HFF-Myc (cell line): ENCODE measurements around the gene KMT5C.

Experiments
- DNase-seq: peaks from one replicate; pipeline ENCODE4 v3.0.0-alpha.2; 2011; ENCODE audit warnings: low read depth; ENCODE audit errors: extremely low read depth
- H3K4me3 ChIP-seq: replicated peaks from 2 replicates; pipeline ENCODE4 v1.5.1; 2011; ENCODE audit warnings: low read depth, mild to moderate bottlenecking, control low read depth, low read length
- TF ChIP-seq, protein P1 (sequence below): IDR thresholded peaks from 2 replicates; pipeline ENCODE4 v1.5.1; 2012; ENCODE audit warnings: mild to moderate bottlenecking, low read depth, low read length, control low read depth; ENCODE audit errors: missing control alignments

Gene KMT5C

GRCh38 chr19:55314396-55314795 lies 25.3 kb upstream of the KMT5C start:
- no peak overlapping the region for H3K4me3 ChIP-seq
- TF ChIP-seq, protein P1, sequence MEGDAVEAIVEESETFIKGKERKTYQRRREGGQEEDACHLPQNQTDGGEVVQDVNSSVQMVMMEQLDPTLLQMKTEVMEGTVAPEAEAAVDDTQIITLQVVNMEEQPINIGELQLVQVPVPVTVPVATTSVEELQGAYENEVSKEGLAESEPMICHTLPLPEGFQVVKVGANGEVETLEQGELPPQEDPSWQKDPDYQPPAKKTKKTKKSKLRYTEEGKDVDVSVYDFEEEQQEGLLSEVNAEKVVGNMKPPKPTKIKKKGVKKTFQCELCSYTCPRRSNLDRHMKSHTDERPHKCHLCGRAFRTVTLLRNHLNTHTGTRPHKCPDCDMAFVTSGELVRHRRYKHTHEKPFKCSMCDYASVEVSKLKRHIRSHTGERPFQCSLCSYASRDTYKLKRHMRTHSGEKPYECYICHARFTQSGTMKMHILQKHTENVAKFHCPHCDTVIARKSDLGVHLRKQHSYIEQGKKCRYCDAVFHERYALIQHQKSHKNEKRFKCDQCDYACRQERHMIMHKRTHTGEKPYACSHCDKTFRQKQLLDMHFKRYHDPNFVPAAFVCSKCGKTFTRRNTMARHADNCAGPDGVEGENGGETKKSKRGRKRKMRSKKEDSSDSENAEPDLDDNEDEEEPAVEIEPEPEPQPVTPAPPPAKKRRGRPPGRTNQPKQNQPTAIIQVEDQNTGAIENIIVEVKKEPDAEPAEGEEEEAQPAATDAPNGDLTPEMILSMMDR, result no peak
- DNase-seq, result no peak

DNA sequence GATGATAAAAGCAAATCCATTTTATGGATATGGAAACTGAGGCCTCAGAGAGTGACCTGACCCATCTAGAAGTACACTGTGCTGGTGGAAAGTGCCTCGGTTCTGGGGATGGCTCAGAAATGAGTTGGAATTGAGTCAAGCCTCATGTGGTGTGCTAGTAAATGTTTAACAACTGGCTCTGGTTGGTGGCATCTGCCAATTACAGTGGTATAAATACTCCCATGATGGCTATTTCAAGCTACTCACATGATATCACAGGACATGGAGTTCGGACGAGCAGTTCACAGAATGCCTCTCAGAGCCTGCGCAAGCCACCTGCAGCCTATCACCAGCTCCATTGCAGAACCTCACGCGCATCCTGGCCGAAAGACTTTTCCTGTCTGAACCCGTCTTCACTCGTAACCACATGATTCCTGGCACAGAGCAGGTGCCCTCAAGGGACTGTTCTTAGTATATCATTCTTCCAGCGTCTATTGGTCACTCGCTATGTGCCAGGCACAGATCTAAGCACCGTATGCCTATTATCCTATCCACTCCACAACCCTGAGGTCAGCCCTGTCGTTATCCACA lies 23.6 kb upstream of the KMT5C start:
- TF ChIP-seq, protein P1, result no peak
- no peak overlapping the region for H3K4me3 ChIP-seq
- DNase-seq, result no peak

DNA sequence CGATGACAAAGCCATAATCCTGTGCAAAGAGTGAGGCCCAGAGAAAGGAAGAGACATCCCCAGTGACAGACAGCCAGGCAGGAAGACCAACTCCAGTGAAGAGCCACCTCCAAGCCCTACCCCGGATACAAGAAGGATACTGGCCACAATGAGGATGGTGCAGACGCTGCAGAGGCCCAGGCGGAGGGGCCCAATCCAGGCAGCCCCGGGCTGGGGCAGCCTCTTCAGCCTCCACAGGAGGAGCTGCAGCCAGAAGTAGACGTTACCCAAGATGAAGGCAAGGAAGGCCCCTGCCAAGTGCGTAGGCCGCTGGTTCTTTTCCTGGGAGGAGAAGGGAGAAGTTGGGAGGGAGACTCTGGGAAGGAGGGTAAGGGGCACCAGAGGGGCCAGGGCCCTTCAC lies 23.0 kb upstream of the KMT5C start:
- DNase-seq, result no peak
- H3K4me3 ChIP-seq, result no peak overlapping the region
- TF ChIP-seq, protein P1, result no peak

GRCh38 chr19:55319785-55320184 lies 19.9 kb upstream of the KMT5C start:
- TF ChIP-seq, protein P1, result no peak
- peak overlapping the region; percentile 19; the same call in 1 of the 2 replicates for H3K4me3 ChIP-seq
- no peak for DNase-seq

DNA sequence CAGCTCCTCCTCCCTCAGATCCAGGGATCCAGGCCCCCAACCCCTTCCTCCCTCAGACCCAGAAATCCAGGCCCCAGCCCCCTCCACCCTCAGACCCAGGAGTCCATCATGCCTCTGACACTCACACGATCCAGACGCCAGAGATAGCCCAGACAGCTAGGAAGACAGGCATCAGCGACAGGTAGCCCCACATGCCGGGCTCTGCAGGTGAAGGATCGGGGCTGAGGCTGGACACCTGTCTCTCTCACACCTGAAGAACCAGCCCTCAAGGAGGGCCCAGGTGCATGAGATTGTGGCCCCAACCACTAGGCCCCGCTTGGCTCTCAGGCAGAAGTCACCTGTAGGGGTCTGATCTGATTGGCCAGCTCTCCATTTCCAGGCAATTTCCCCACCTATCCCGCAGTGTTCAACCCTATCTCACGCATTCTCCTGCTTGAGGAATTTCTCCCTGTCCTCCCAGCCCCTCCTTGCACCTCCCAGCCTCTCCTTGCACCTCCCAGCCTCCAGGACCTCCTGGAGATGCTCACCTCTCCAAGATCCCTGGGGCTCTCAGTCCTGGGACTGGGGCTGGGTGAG lies 18.7 kb upstream of the KMT5C start:
- no peak overlapping the region for H3K4me3 ChIP-seq
- TF ChIP-seq, protein P1, result no peak
- no peak for DNase-seq

DNA sequence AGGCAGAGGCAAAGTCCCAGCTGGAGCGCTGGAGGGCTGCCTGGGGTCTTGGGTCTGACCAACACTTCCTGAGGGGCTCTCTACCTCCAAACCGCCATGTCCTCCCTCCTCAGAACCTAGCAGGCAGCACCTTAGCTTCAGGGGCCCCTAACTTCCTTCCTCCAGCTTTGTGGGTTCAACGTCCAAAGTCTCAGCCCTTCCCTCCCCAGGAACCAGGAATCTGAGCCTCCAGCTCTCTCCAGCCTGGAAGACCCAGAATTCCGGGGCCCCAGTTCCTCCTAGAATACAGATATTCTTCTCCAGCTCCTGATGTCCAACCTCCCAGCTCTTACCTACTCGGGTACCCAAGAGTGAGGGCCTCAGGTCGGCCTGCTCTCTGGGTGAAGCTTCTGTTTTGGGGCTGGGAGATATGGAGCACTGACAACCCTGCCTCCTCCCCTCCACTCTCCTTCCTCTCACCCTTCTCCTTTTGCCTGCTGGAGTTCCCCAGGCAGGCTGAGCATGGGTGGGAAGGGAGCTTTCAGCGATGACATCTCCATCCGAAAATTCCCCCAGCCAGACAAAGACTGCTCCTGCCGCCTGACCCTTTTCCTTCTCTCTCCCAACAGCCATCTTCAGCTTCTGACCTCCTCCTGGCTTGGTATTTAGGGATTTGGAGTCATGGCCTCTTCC lies 18.1 kb upstream of the KMT5C start:
- TF ChIP-seq, protein P1, result no peak
- no peak overlapping the region for H3K4me3 ChIP-seq
- DNase-seq, result no peak
